ENCODE results near the gene CBLN1.
"Not testable (repeated sequence)": the region's sequence is repeated elsewhere in the genome, so short reads cannot be mapped to it uniquely, and the experiment has no call there.

Gene CBLN1

GRCh38 chr16:49277766-49278566 lies 3.7 kb downstream of the CBLN1 start:
- no peak for FAIRE-seq
- DNase-seq (ENCODE audit: insufficient read length, low spot score) = no peak

DNA sequence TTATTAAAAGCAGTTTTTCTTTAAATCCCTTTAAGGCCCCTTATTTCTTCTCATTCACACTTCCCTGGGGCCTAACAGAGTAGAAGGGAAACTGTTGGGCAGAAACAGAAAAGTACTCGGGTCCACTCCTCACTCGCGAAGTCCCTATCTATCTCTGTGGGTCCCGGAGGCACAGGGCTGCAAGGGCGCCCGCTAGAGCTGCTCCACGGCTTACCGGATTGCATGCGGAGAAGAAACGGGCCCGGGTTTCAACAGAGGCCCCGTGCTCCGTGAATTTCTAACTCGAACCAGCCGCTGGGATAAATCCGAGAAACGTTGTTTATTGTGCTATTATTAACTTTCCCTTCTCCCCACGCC lies 4.3 kb downstream of the CBLN1 start:
- DNase-seq (ENCODE audit: insufficient read length, low spot score) (no peak), FAIRE-seq (no peak)

DNA sequence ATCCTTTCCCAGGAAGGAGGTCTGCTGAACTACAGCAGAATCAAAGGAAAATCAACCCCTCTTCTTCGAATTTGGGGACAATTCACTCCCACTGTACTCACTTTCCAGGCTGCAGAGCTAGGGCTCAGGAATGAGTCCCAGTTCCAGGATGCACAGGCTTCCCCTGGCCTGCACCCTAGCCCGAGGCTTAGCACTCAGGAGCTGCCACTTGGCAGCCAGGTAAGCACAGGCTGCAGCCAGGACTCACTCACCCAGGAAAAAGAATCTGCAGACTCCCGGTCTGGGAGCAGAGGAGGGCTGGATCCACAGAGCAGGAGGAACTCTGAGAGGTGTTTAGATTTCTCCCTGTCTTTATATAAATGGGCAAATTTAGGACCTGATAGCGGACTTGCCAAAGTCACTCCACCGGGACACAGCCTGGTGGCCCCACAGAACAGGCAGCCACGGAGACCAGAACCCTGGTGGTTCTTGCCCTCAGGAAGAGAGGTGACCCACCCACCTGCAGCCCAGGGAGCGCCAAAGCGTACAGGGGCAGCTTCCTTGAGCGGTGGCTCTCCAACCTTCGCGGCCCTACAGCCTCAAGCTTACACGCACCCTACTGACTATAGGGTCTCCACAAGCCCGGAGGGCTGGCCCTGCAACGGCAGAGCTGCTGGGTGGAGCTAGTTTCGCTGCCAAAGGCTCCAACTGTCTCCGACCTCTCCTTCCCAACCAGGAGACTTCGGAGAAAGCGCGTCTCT lies 4.8 kb downstream of the CBLN1 start:
- no peak for FAIRE-seq
- DNase-seq (ENCODE audit: insufficient read length, low spot score) = no peak

DNA sequence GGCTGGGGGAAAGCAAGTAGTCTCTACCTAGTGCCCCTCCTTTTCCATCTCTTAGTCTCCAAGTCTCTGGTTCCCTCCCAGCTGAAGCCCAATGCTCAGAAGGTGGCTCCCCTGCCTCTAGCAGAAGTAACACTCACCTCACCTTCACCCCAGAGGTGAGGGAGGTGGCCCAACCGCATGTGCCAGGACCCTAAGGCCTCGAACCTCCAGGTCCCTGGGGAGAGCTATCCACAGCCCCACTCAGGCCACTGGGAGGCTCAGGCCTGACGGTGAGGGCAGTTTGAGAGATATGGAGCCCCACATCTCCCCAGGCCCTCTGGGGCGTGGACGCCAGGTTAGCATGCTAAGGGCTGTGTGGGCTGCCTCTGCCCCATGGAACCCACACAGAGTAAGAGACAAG lies 5.8 kb downstream of the CBLN1 start:
- FAIRE-seq (no peak), DNase-seq (ENCODE audit: insufficient read length, low spot score) (no peak)

GRCh38 chr16:49275050-49275730 lies 6.4 kb downstream of the CBLN1 start:
- DNase-seq (ENCODE audit: insufficient read length, low spot score) (no peak), FAIRE-seq (no peak)

- DNase-seq (ENCODE audit: insufficient read length, low spot score) (no peak), FAIRE-seq (no peak)
Observed at GRCh38 chr16:49274591-49274990, 7.0 kb downstream of the CBLN1 start.

DNA sequence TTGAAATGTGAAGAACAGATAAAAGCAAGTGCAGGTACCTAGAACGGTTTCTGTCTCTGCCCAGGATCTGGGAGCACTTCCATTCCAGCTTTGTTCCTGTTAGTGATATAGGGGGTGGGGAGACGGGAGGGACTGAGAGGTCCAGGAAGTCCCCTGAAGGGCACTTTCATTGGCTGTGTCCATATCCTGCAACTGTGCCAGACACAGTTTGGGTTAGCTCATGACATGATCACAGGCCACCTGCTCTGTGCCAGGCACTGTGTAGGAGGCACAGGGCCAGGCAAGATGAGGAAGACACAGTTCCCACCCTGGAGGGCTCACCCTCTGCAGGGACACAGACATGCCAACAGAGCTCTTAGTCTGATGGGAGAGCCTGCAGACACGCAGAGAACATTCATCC lies 7.9 kb downstream of the CBLN1 start:
- FAIRE-seq = no peak
- DNase-seq (ENCODE audit: insufficient read length, low spot score) = no peak

DNA sequence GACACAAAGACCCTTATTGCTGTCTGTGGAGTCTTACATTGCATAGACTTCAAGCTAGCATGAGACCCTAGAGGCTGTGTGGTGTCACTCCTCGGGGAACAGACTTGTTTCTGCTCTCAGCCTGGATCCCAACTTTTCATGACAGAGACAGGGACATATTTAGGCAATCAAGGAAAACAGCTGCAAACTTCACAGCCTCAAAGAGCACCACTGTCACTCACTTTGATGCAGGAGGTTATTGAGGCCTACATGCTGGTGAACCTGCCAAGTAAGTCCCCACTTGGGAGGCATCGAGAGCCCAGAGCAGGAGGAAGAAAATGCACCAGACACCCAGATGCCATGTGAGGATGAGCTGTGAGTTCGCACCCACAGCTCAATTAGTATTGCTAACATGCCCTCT lies 10.3 kb downstream of the CBLN1 start:
- no peak for DNase-seq (ENCODE audit: insufficient read length, low spot score)
- no peak for FAIRE-seq

GRCh38 chr16:49269201-49269600 lies 12.4 kb downstream of the CBLN1 start:
- DNase-seq (ENCODE audit: insufficient read length, low spot score) (no peak), FAIRE-seq (no peak)

GRCh38 chr16:49268667-49269066 lies 13.0 kb downstream of the CBLN1 start:
- FAIRE-seq (no peak), DNase-seq (ENCODE audit: insufficient read length, low spot score) (no peak)

- FAIRE-seq = no peak
- DNase-seq (ENCODE audit: insufficient read length, low spot score) = no peak
Observed at GRCh38 chr16:49262501-49262900, 19.1 kb downstream of the CBLN1 start.

DNA sequence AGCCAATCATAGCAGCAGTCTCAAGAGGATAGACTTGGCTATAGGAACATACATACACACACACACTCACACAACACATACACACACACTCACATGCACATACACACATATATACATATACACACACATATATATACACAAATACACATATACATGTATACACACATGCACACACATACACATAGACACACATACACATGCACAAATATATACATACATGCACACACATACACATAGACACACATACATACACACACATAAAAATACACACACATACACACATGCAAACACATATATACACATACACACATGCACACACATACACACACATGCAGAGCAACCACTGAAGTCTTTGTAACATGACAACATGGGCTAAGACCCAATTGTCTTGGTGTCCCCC lies 19.7 kb downstream of the CBLN1 start:
- DNase-seq (ENCODE audit: insufficient read length, low spot score) (no peak), FAIRE-seq (no peak)

DNA sequence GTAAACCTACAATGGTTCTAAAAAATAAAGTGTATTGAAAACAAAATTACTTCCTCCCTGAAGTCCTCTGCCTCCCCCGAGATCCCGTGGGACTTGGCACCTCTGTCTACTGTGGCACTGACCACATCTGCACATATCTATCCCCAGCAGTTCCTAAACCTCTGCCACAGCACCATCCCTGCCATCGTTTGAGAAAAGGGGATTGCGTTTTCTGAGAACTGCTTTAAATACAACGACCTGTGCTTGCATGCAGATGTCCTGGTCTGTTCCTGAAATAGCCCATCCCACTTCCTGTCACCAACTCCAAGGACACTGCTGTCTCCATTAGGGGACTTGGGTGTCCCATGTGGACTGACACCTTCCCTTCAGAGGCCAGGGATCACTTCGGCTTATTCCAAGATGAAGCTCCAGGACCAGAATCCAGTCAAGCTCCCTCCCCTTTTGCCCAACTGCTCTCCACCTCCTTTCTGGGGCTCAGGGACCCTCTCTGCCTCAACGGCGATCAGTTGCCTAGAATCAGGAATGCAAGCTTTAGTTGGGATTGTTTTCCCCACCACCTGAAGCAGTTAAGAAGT lies 20.6 kb downstream of the CBLN1 start:
- FAIRE-seq = no peak
- DNase-seq (ENCODE audit: insufficient read length, low spot score) = no peak

DNA sequence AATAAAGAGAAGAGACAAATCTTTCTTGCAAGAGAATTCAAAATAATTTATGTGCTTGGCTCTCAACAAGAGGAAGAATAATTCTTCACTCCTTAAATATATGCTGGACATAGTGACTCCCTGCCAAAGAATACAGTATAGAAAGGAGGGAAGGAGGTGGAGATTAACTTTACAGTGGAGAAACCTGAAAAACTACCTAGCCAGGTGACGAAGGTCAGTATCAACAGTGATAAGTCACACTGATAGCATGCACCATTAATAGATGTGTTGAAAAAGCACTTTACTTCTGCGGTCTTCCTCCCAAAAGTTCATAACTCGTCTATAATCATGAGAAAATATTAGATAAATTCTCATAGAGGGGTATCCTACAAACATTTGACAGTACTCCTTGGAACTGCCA lies 21.4 kb downstream of the CBLN1 start:
- FAIRE-seq (no peak), DNase-seq (ENCODE audit: insufficient read length, low spot score) (no peak)

- FAIRE-seq (no peak), DNase-seq (ENCODE audit: insufficient read length, low spot score) (no peak)
Observed at GRCh38 chr16:49259330-49259729, 22.3 kb downstream of the CBLN1 start.

DNA sequence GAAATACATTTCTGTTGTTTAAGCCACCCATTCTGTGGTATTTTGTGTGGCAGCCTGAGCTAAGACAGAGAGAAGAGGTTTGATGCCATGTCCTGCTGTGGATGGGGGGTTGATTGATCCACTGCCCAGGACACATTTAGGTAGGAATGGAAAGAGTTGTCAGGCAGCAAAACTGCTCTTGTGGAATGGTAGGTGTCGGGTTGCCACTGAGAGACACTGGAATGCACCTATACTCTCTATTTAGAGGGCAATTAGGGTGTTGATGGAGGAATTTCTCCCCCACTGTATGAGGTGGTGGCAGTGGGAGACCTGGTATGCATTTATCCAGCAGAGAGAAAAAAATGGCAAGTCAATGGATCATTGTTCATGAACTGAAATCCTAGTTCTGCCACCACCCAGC lies 30.9 kb downstream of the CBLN1 start:
- FAIRE-seq (no peak), DNase-seq (ENCODE audit: insufficient read length, low spot score) (no peak)

DNA sequence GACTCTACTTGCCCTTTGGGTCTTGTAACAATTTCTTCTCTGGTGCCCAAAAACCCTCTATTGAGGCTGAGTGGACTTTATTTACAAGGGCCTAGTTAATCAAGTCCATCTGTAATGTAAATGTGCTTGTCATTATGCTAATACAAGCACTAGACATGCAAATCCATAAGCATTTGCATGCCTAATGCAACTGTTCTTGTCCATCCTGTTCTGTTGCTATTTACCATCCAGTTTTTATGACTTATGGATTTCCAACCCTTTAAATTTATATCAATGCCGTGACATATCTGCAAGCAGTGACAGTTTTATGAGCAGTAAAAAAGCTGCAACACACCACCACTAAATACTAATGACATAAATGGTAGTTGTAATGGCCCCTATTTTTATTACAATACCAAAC lies 33.4 kb downstream of the CBLN1 start:
- no peak for FAIRE-seq
- no peak for DNase-seq (ENCODE audit: insufficient read length, low spot score)

- no peak for DNase-seq (ENCODE audit: insufficient read length, low spot score)
- no peak for FAIRE-seq
Observed at GRCh38 chr16:49236216-49236615, 45.4 kb downstream of the CBLN1 start.

DNA sequence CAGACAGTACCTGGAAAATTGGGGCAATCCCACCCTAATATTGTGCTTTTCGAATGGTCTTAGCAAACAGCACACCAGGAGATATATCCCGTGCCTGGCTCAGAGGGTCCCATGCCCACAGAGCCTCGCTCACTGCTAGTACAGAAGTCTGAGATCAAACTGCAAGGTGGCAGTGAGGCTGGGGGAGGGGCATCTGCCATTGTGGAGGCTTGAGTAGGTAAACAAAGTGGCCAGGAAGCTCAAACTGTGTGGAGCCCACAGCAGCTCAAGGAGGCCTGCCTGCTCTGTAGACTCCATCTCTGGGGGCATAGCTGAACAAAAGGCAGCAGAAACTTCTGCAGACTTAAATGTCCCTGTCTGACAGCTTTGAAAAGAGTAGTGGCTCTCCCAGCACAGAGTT lies 53.3 kb downstream of the CBLN1 start:
- FAIRE-seq; DNase-seq (ENCODE audit: insufficient read length, low spot score): not testable (repeated sequence)

Measured in HTR-8/SVneo (cell line).